Prostate gland (tissue), 2 donors: ENCODE results near the gene DENND1C.

Experiments used
- POLR2A ChIP-seq: fragments of 450-650 bp; IDR thresholded peaks from one replicate; pipeline ENCODE4 v1.6.1; 2016; ENCODE audit warnings: antibody characterized with exemption, mild to moderate bottlenecking
- POLR2AphosphoS5 ChIP-seq: sonication (generic); formaldehyde crosslinking; IDR thresholded peaks from one replicate; pipeline ENCODE4 v1.6.1; 2017; ENCODE audit warnings: antibody characterized with exemption
- TF ChIP-seq, protein P1 (sequence below), 4 experiments: fragments of 200-600 bp in 2 of 4; fragments of 450-650 bp in 2 of 4; sonication (generic) in 2 of 4; IDR thresholded peaks; 1 replicate in 3 of 4; 2 replicates in 1 of 4; pipeline ENCODE4 v1.5.1; 2016 to 2019; ENCODE audit warnings: antibody characterized with exemption in 4 of 4, mild to moderate bottlenecking in 2 of 4, moderate library complexity in 2 of 4

DNA sequence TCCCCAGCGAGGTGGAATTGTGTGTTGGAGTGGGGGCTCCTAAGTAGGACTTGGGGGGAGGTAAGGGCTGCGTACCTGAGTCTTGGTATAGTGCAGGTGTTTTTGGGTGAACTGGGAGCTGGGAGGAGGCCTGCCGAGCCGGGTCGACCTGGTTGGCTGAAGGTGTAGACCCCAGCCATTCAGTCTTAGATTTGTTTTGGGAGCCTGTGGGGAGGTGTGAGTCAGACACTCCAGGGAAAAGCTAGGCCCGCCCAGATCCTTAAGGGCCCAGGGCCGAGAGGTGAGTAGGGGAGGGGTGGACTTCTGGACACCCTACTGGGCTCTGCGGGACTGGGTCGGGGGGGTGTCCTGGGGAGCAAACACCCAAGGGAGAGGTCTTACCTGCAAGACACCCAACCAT lies 16.6 kb downstream of the DENND1C start:
- TF ChIP-seq, protein P1, sequence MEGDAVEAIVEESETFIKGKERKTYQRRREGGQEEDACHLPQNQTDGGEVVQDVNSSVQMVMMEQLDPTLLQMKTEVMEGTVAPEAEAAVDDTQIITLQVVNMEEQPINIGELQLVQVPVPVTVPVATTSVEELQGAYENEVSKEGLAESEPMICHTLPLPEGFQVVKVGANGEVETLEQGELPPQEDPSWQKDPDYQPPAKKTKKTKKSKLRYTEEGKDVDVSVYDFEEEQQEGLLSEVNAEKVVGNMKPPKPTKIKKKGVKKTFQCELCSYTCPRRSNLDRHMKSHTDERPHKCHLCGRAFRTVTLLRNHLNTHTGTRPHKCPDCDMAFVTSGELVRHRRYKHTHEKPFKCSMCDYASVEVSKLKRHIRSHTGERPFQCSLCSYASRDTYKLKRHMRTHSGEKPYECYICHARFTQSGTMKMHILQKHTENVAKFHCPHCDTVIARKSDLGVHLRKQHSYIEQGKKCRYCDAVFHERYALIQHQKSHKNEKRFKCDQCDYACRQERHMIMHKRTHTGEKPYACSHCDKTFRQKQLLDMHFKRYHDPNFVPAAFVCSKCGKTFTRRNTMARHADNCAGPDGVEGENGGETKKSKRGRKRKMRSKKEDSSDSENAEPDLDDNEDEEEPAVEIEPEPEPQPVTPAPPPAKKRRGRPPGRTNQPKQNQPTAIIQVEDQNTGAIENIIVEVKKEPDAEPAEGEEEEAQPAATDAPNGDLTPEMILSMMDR (IDR thresholded peaks at IDR 0.05), result no peak
- TF ChIP-seq POLR2AphosphoS5 (no peak), POLR2A (no peak)
